Mesenchymal stem cell (in vitro differentiated cells and primary cell): ENCODE measurements around the gene DAAM2.
A peak's percentile ranks its signal among the peaks of the same experiment; 100 is the strongest.

Experiments used
- DNase-seq: peaks from one replicate; pipeline ENCODE4 v3.0.0-alpha.2; 2013
- H2AFZ ChIP-seq: one replicate; pipeline ENCODE4 v1.6.1; 2013; ENCODE audit warnings: low read depth, mild to moderate bottlenecking, control low read depth, inconsistent platforms, low read length, moderate library complexity
- H2AK5ac ChIP-seq: 2 replicates; pipeline ENCODE4 v1.6.1; 2013; ENCODE audit warnings: low read length, moderate library complexity, mild to moderate bottlenecking, inconsistent platforms; ENCODE audit not compliant: severe bottlenecking
- H2BK120ac ChIP-seq: one replicate; pipeline ENCODE4 v1.6.1; 2013; ENCODE audit warnings: low read depth, mild to moderate bottlenecking, inconsistent platforms, low read length, moderate library complexity
- H2BK12ac ChIP-seq, 2 experiments: one replicate each; pipeline ENCODE4 v1.6.1; 2013; ENCODE audit warnings: inconsistent platforms in 2 of 2, low read length in 2 of 2, mild to moderate bottlenecking in 2 of 2, moderate library complexity in 2 of 2, control low read depth in 1 of 2
- H2BK15ac ChIP-seq: one replicate; pipeline ENCODE4 v1.6.1; 2013; ENCODE audit warnings: mild to moderate bottlenecking, low read depth, inconsistent platforms; ENCODE audit not compliant: poor library complexity, severe bottlenecking
- H2BK5ac ChIP-seq: 2 replicates; pipeline ENCODE4 v1.6.1; 2013; ENCODE audit warnings: low read depth, mild to moderate bottlenecking, low read length, control low read depth, inconsistent platforms; ENCODE audit not compliant: poor library complexity, severe bottlenecking
- H3K14ac ChIP-seq, 2 experiments: one replicate each; pipeline ENCODE4 v1.6.1; 2013; ENCODE audit warnings: inconsistent platforms in 2 of 2, low read length in 2 of 2, control low read depth in 1 of 2, mild to moderate bottlenecking in 1 of 2, moderate library complexity in 1 of 2
- H3K18ac ChIP-seq, 2 experiments: one replicate each; pipeline ENCODE4 v1.6.1; 2013; ENCODE audit warnings: inconsistent platforms in 2 of 2, low read length in 2 of 2, control low read depth in 1 of 2, low read depth in 1 of 2, mild to moderate bottlenecking in 1 of 2
- H3K23ac ChIP-seq, 2 experiments: one replicate each; pipeline ENCODE4 v1.6.1; 2013; ENCODE audit warnings: inconsistent platforms in 2 of 2, low read length in 2 of 2, mild to moderate bottlenecking in 2 of 2, moderate library complexity in 2 of 2, control low read depth in 1 of 2
- H3K27ac ChIP-seq: 2 replicates; pipeline ENCODE4 v1.5.1; 2013; ENCODE audit warnings: mild to moderate bottlenecking, moderate library complexity, low read length, control low read depth, inconsistent platforms; ENCODE audit not compliant: poor library complexity, severe bottlenecking
- H3K27me3 ChIP-seq, 2 experiments: 2 replicates each; pipeline versions ENCODE4 v1.6.1 to v1.7.0; 2013; ENCODE audit warnings: low read length in 2 of 2, mild to moderate bottlenecking in 2 of 2, moderate library complexity in 2 of 2, control low read depth in 1 of 2, inconsistent platforms in 1 of 2; ENCODE audit not compliant: control insufficient read depth in 1 of 2, insufficient read depth in 1 of 2
- H3K36me3 ChIP-seq, 2 experiments: 2 replicates each; pipeline versions ENCODE4 v1.6.1 to v1.7.0; 2013; ENCODE audit warnings: low read length in 2 of 2, control low read depth in 1 of 2, inconsistent platforms in 1 of 2, low read depth in 1 of 2, mild to moderate bottlenecking in 1 of 2; ENCODE audit not compliant: insufficient read depth in 2 of 2, control insufficient read depth in 1 of 2
- H3K4ac ChIP-seq, 2 experiments: one replicate each; pipeline ENCODE4 v1.6.1; 2013; ENCODE audit warnings: inconsistent platforms in 2 of 2, low read length in 2 of 2, mild to moderate bottlenecking in 2 of 2, moderate library complexity in 2 of 2, control low read depth in 1 of 2, low read depth in 1 of 2
- H3K4me1 ChIP-seq: 2 replicates; pipeline ENCODE4 v1.6.1; 2013; ENCODE audit warnings: low read depth, low read length, control low read depth; ENCODE audit not compliant: control insufficient read depth, insufficient read depth
- H3K4me2 ChIP-seq: 2 replicates; pipeline ENCODE4 v1.6.1; 2013; ENCODE audit warnings: low read length, mild to moderate bottlenecking, inconsistent platforms; ENCODE audit not compliant: poor library complexity, severe bottlenecking
- H3K4me3 ChIP-seq, 2 experiments: 2 replicates each; pipeline versions ENCODE4 v1.5.1 to v1.7.0; 2013; ENCODE audit warnings: low read length in 2 of 2, mild to moderate bottlenecking in 2 of 2, control low read depth in 1 of 2, low read depth in 1 of 2; ENCODE audit not compliant: insufficient read depth in 1 of 2
- H3K79me1 ChIP-seq: replicated peaks from 2 replicates; pipeline ENCODE4 v1.6.1; 2013; ENCODE audit warnings: mild to moderate bottlenecking, control low read depth, low read length, inconsistent platforms; ENCODE audit not compliant: poor library complexity, severe bottlenecking
- H3K9ac ChIP-seq: 2 replicates; pipeline ENCODE4 v1.7.0; 2013; ENCODE audit warnings: mild to moderate bottlenecking, low read length, moderate library complexity
- H3K9me3 ChIP-seq: 2 replicates; pipeline ENCODE4 v1.7.0; 2013; ENCODE audit warnings: mild to moderate bottlenecking, low read length; ENCODE audit not compliant: control insufficient read depth
- H4K8ac ChIP-seq: one replicate; pipeline ENCODE4 v1.6.1; 2013; ENCODE audit warnings: inconsistent platforms, mild to moderate bottlenecking, low read length, moderate library complexity
- H4K91ac ChIP-seq: one replicate; pipeline ENCODE4 v1.6.1; 2013; ENCODE audit warnings: mild to moderate bottlenecking, low read length, inconsistent platforms
- WGBS: methylation state at CpG from one replicate; pipeline ENCODE4 v1.1.7; 2013; ENCODE audit warnings: mixed read lengths; 5-methylcytosine and 5-hydroxymethylcytosine counted together

Gene DAAM2

GRCh38 chr6:39818695-39819094, 26.5 kb downstream of the DAAM2 start:
- no peak overlapping the region for H2BK5ac ChIP-seq
- no peak overlapping the region for H3K27ac ChIP-seq
- H3K27me3 ChIP-seq: no peaks in the 10 kb centered on the region
- H2AK5ac ChIP-seq: peak overlapping the region; percentile 7
- peaks cover 8% of the 10 kb centered on the region for H3K4me1 ChIP-seq
- peak overlapping the region; percentile 5 to 32 for H3K4ac ChIP-seq
- no peak overlapping the region for H3K4me2 ChIP-seq
- H2BK12ac ChIP-seq: peak overlapping the region; percentile 44 to 75
- H3K36me3 ChIP-seq: no peaks in the 10 kb centered on the region
- no peak overlapping the region for H3K23ac ChIP-seq
- H4K8ac ChIP-seq: peak overlapping the region; percentile 21
- H3K9me3 ChIP-seq: no peaks in the 10 kb centered on the region
- no peak overlapping the region for H2BK15ac ChIP-seq
- H2BK120ac ChIP-seq: peak overlapping the region; percentile 82
- H4K91ac ChIP-seq: peak overlapping the region; percentile 9
- peak overlapping the region; percentile 44 to 65 for H3K18ac ChIP-seq
- peak overlapping the region; percentile 23 for H3K9ac ChIP-seq
- H2AFZ ChIP-seq: no peak overlapping the region
- 34% methylated on average over 2 of the region's 2 CpGs for WGBS
- DNase-seq: peak; percentile 71
- H3K79me1 ChIP-seq: peaks cover 13% of the 10 kb centered on the region
- H3K4me3 ChIP-seq: no peak overlapping the region
- no peak overlapping the region for H3K14ac ChIP-seq

- H2BK5ac ChIP-seq: no peak overlapping the region
- peaks cover 10% of the 10 kb centered on the region for H3K4me1 ChIP-seq
- H3K36me3 ChIP-seq: no peaks in the 10 kb centered on the region
- H3K4me2 ChIP-seq: no peak overlapping the region
- H2BK120ac ChIP-seq: peak overlapping the region; percentile 82
- peak overlapping the region; percentile 23 for H3K9ac ChIP-seq
- peak overlapping the region; percentile 44 to 83 for H3K18ac ChIP-seq
- no peaks in the 10 kb centered on the region for H3K9me3 ChIP-seq
- no peak overlapping the region for H3K14ac ChIP-seq
- H3K79me1 ChIP-seq: peaks cover 15% of the 10 kb centered on the region
- peak; percentile 47 for DNase-seq
- peak overlapping the region in 1 of 2 experiments; percentile 34 for H3K23ac ChIP-seq
- no peak overlapping the region for H3K27ac ChIP-seq
- no peak overlapping the region for H2AK5ac ChIP-seq
- no peak overlapping the region for H2AFZ ChIP-seq
- H2BK15ac ChIP-seq: no peak overlapping the region
- peak overlapping the region in 1 of 2 experiments; percentile 36 for H3K4me3 ChIP-seq
- 100% methylated on average over 1 of the region's 1 CpG for WGBS
- peak overlapping the region; percentile 44 to 75 for H2BK12ac ChIP-seq
- H4K8ac ChIP-seq: peak overlapping the region; percentile 21
- H4K91ac ChIP-seq: peak overlapping the region; percentile 9
- peak overlapping the region; percentile 5 to 32 for H3K4ac ChIP-seq
- H3K27me3 ChIP-seq: no peaks in the 10 kb centered on the region
Observed at GRCh38 chr6:39819228-39819627, 27.1 kb downstream of the DAAM2 start.

- Histone ChIP-seq H2AFZ (no peak overlapping the region), H3K4me1 (peaks cover 12% of the 10 kb centered on the region), H4K91ac (peak overlapping the region; percentile 68), H3K18ac (peak overlapping the region; percentile 60 to 83), H3K23ac (no peak overlapping the region), H2AK5ac (no peak overlapping the region), H2BK120ac (peak overlapping the region; percentile 13), H3K79me1 (peaks cover 15% of the 10 kb centered on the region), H3K27ac (no peak overlapping the region), H2BK5ac (no peak overlapping the region), H3K9ac (peak overlapping the region; percentile 23), H3K4me2 (no peak overlapping the region), H2BK15ac (no peak overlapping the region), H3K27me3 (no peaks in the 10 kb centered on the region), H2BK12ac (peak overlapping the region; percentile 61 to 89), H3K9me3 (no peaks in the 10 kb centered on the region), H3K14ac (no peak overlapping the region), H3K4ac (no peak overlapping the region), H4K8ac (peak overlapping the region; percentile 23), H3K36me3 (no peaks in the 10 kb centered on the region), H3K4me3 (peak overlapping the region in 1 of 2 experiments; percentile 36)
- WGBS: 84% methylated on average over 8 of the region's 8 CpGs
- DNase-seq: no peak
Observed at GRCh38 chr6:39819676-39820075, 27.5 kb downstream of the DAAM2 start.

- Histone ChIP-seq H2BK15ac (no peak overlapping the region), H3K27ac (no peak overlapping the region), H3K4ac (no peak overlapping the region), H3K18ac (peak overlapping the region; percentile 5 to 86), H4K91ac (peak overlapping the region; percentile 83), H2AK5ac (no peak overlapping the region), H3K4me2 (no peak overlapping the region), H2BK12ac (no peak overlapping the region), H3K14ac (no peak overlapping the region), H3K27me3 (no peaks in the 10 kb centered on the region), H2BK120ac (no peak overlapping the region), H3K9ac (peak overlapping the region; percentile 72), H3K36me3 (no peaks in the 10 kb centered on the region), H3K9me3 (no peaks in the 10 kb centered on the region), H2AFZ (no peak overlapping the region), H2BK5ac (no peak overlapping the region), H3K4me3 (peak overlapping the region in 1 of 2 experiments; percentile 75), H3K4me1 (peaks cover 12% of the 10 kb centered on the region), H3K23ac (no peak overlapping the region), H4K8ac (no peak overlapping the region), H3K79me1 (peaks cover 17% of the 10 kb centered on the region)
- no peak for DNase-seq
Observed at GRCh38 chr6:39820553-39820952, 28.4 kb downstream of the DAAM2 start.
